ENCODE measurements around the gene MAGI1.

The MAGI1 gene

GRCh38 chr3:66076861-66077470, 38.2 kb upstream of the MAGI1 start:
- no peak overlapping the region for H3K9ac ChIP-seq (ENCODE audit: low read depth, low read length, poor library complexity, severe bottlenecking)
- TF ChIP-seq EZH2phosphoT487 (IDR thresholded peaks at IDR 0.05; ENCODE audit: borderline replicate concordance) (no peak), CTCF (conservative IDR thresholded peaks at IDR 0.05; ENCODE audit: low read length) (no peak)
- H3K36me3 ChIP-seq (ENCODE audit: insufficient read depth, low read length), result no peaks in the 10 kb centered on the region
- no peaks in the 10 kb centered on the region for H3K9me3 ChIP-seq (ENCODE audit: insufficient read depth, low read depth, low read length)
- H3K9me2 ChIP-seq (replicated peaks; ENCODE audit: low read depth, low read length), result no peaks in the 10 kb centered on the region
- no peaks in the 10 kb centered on the region for H3K4me1 ChIP-seq (ENCODE audit: insufficient read depth, low read length, poor library complexity, severe bottlenecking)
- no peak overlapping the region for H3K4me2 ChIP-seq (ENCODE audit: low read depth, low read length, poor library complexity, severe bottlenecking)
- H3K27me3 ChIP-seq (ENCODE audit: insufficient read depth, low read length, poor library complexity, severe bottlenecking), result no peaks in the 10 kb centered on the region
- no peak overlapping the region for H2AFZ ChIP-seq (ENCODE audit: low read length)
- no peaks in the 10 kb centered on the region for H3K79me2 ChIP-seq (ENCODE audit: insufficient read depth, low read length)
- H3K4me3 ChIP-seq (ENCODE audit: low read length, poor library complexity, severe bottlenecking), result no peak overlapping the region
- H3F3A ChIP-seq (ENCODE audit: low read depth), result no peaks in the 10 kb centered on the region
- no peaks in the 10 kb centered on the region for H4K20me1 ChIP-seq (ENCODE audit: insufficient read depth, low read length, poor library complexity, severe bottlenecking)

DNA sequence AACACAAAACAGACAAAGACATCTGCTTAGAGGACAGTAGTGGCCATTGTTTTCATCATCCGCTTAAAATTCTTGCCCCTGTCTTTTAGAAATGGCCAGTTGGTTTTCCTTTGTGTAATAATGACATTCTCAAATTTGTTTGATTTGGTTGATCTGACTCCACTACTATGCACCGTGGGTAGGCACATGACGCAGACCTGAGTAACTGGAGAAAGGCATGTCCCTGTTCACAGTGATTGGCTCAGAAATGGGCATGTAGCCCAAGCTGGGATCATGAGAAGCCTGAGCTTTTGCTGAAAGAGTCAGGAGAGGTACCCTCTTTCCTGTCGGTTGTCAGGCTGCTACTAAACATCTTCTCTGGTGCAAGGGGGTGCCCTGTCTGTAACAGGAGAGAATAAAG, 36.6 kb upstream of the MAGI1 start:
- no peaks in the 10 kb centered on the region for H3K9me3 ChIP-seq (ENCODE audit: insufficient read depth, low read depth, low read length)
- no peaks in the 10 kb centered on the region for H3K36me3 ChIP-seq (ENCODE audit: insufficient read depth, low read length)
- no peaks in the 10 kb centered on the region for H3K79me2 ChIP-seq (ENCODE audit: insufficient read depth, low read length)
- H3K4me2 ChIP-seq (ENCODE audit: low read depth, low read length, poor library complexity, severe bottlenecking), result no peak overlapping the region
- no peaks in the 10 kb centered on the region for H3K27me3 ChIP-seq (ENCODE audit: insufficient read depth, low read length, poor library complexity, severe bottlenecking)
- no peaks in the 10 kb centered on the region for H3K9me2 ChIP-seq (replicated peaks; ENCODE audit: low read depth, low read length)
- TF ChIP-seq CTCF (conservative IDR thresholded peaks at IDR 0.05; ENCODE audit: low read length) (no peak), EZH2phosphoT487 (IDR thresholded peaks at IDR 0.05; ENCODE audit: borderline replicate concordance) (no peak)
- H3K4me1 ChIP-seq (ENCODE audit: insufficient read depth, low read length, poor library complexity, severe bottlenecking), result no peaks in the 10 kb centered on the region
- H3F3A ChIP-seq (ENCODE audit: low read depth), result no peaks in the 10 kb centered on the region
- no peak overlapping the region for H3K4me3 ChIP-seq (ENCODE audit: low read length, poor library complexity, severe bottlenecking)
- H3K9ac ChIP-seq (ENCODE audit: low read depth, low read length, poor library complexity, severe bottlenecking), result no peak overlapping the region
- H4K20me1 ChIP-seq (ENCODE audit: insufficient read depth, low read length, poor library complexity, severe bottlenecking), result no peaks in the 10 kb centered on the region
- no peak overlapping the region for H2AFZ ChIP-seq (ENCODE audit: low read length)

GRCh38 chr3:66073464-66074141, 34.9 kb upstream of the MAGI1 start:
- Histone ChIP-seq H3K4me1 (ENCODE audit: insufficient read depth, low read length, poor library complexity, severe bottlenecking) (no peaks in the 10 kb centered on the region), H3K9me2 (replicated peaks; ENCODE audit: low read depth, low read length) (no peaks in the 10 kb centered on the region), H3K4me2 (ENCODE audit: low read depth, low read length, poor library complexity, severe bottlenecking) (no peak overlapping the region), H3K79me2 (ENCODE audit: insufficient read depth, low read length) (no peaks in the 10 kb centered on the region), H4K20me1 (ENCODE audit: insufficient read depth, low read length, poor library complexity, severe bottlenecking) (no peaks in the 10 kb centered on the region), H3K9me3 (ENCODE audit: insufficient read depth, low read depth, low read length) (no peaks in the 10 kb centered on the region), H3K27me3 (ENCODE audit: insufficient read depth, low read length, poor library complexity, severe bottlenecking) (no peaks in the 10 kb centered on the region), H3K36me3 (ENCODE audit: insufficient read depth, low read length) (no peaks in the 10 kb centered on the region), H3K9ac (ENCODE audit: low read depth, low read length, poor library complexity, severe bottlenecking) (no peak overlapping the region), H2AFZ (ENCODE audit: low read length) (no peak overlapping the region), H3F3A (ENCODE audit: low read depth) (no peaks in the 10 kb centered on the region), H3K4me3 (ENCODE audit: low read length, poor library complexity, severe bottlenecking) (no peak overlapping the region)
- TF ChIP-seq EZH2phosphoT487 (IDR thresholded peaks at IDR 0.05; ENCODE audit: borderline replicate concordance) (no peak), CTCF (conservative IDR thresholded peaks at IDR 0.05; ENCODE audit: low read length) (no peak)

Measured in Loucy (cell line).